Measurements from ENCODE around the gene SEC24C. TPM values are rescaled to one million over a fixed set of nuclear protein-coding genes. Genes with fewer than 3 reads are reported as not detected.
"Not testable (repeated sequence)": the region's sequence is repeated elsewhere in the genome, so short reads cannot be mapped to it uniquely, and the experiment has no call there.

Gene SEC24C
- total RNA-seq, 2 donors from 2014 or later, result 63.2 to 71.4 TPM

DNA sequence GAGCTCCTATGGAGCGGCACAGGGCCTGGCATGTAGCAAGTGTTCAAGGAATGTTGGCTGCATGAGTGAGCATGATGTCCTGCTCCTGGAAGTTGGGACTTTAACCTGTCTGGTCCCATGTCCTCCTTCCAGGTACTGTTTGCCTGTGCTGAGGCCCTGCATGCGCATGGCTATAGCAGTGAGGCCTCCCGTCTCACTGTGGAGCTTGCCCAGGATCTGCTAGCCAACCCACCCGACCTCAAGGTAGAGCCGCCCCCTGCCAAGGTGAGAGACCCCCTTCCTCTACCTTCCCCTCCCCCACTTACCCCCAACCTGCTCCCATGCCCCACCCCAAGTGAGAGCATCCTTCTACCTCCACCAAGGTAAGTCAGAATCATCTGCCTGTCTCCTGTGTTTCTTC is 49.3 kb downstream of the SEC24C start:
- no peaks in the 10 kb centered on the region for H3K9me3 ChIP-seq (ENCODE audit: control insufficient read depth, low read length)
- TF ChIP-seq, protein P1, sequence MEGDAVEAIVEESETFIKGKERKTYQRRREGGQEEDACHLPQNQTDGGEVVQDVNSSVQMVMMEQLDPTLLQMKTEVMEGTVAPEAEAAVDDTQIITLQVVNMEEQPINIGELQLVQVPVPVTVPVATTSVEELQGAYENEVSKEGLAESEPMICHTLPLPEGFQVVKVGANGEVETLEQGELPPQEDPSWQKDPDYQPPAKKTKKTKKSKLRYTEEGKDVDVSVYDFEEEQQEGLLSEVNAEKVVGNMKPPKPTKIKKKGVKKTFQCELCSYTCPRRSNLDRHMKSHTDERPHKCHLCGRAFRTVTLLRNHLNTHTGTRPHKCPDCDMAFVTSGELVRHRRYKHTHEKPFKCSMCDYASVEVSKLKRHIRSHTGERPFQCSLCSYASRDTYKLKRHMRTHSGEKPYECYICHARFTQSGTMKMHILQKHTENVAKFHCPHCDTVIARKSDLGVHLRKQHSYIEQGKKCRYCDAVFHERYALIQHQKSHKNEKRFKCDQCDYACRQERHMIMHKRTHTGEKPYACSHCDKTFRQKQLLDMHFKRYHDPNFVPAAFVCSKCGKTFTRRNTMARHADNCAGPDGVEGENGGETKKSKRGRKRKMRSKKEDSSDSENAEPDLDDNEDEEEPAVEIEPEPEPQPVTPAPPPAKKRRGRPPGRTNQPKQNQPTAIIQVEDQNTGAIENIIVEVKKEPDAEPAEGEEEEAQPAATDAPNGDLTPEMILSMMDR (conservative IDR thresholded peaks at IDR 0.05), result no peak
- no peak overlapping the region for H3K4me3 Mint-ChIP-seq

DNA sequence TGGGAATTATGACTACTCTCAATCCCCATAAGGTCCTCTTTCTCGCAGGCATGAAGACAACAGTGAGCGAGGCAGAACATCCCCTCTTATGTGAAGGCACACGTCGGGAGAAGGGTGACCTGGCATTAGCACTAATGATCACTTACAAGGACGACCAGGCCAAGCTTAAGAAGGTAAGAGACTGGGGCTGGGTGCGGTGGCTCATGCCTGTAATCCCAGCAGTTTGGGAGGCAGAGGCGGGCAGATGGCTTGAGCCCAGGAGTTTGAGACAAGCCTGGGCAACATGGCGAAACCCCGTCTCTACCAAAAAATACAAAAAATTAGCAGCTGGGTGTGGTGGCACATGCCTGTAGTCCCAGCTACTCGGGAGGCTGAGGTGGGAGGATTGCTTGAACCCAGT is 51.3 kb downstream of the SEC24C start:
- 93% methylated on average over 8 to 10 of the region's 10 CpGs for WGBS, 2 experiments (ENCODE audit: insufficient coverage in 1 of 2, insufficient read length in 1 of 2)
- not testable (repeated sequence) for H3K4me3 Mint-ChIP-seq; H3K27ac ChIP-seq (ENCODE audit: low read depth, low read length); H3K4me3 ChIP-seq (ENCODE audit: low read length); H3K4me1 Mint-ChIP-seq; H3K27ac Mint-ChIP-seq; H3K9me3 ChIP-seq (ENCODE audit: control insufficient read depth, low read length); H3K27me3 Mint-ChIP-seq (ENCODE audit: insufficient read depth); H3K4me1 ChIP-seq (ENCODE audit: control insufficient read depth, insufficient read depth, low read length); DNase-seq; H3K9me3 Mint-ChIP-seq; H3K27me3 ChIP-seq (ENCODE audit: control insufficient read depth, insufficient read depth, low read length, poor library complexity, severe bottlenecking); H3K9ac ChIP-seq (ENCODE audit: extremely low read depth, low read length, poor library complexity, severe bottlenecking)
- H3K36me3 ChIP-seq (ENCODE audit: control insufficient read depth, insufficient read depth, low read length), result peaks cover 78% of the 10 kb centered on the region
- H3K36me3 Mint-ChIP-seq (ENCODE audit: low read depth), result peaks cover 62% of the 10 kb centered on the region

More for the DNA sequence above, 49.3 kb downstream of the SEC24C start:
- DNase-seq, result no peak
- no peak overlapping the region for H3K27ac Mint-ChIP-seq
- H3K27me3 ChIP-seq (ENCODE audit: control insufficient read depth, insufficient read depth, low read length, poor library complexity, severe bottlenecking), result no peaks in the 10 kb centered on the region
- H3K4me1 ChIP-seq (ENCODE audit: control insufficient read depth, insufficient read depth, low read length), result no peaks in the 10 kb centered on the region
- no peaks in the 10 kb centered on the region for H3K9me3 Mint-ChIP-seq
- no peaks in the 10 kb centered on the region for H3K4me1 Mint-ChIP-seq
- no peaks in the 10 kb centered on the region for H3K27me3 Mint-ChIP-seq (ENCODE audit: insufficient read depth)
- no peak overlapping the region for H3K9ac ChIP-seq (ENCODE audit: extremely low read depth, low read length, poor library complexity, severe bottlenecking)
- H3K4me3 ChIP-seq (ENCODE audit: low read length), result no peak overlapping the region
- H3K36me3 ChIP-seq (ENCODE audit: control insufficient read depth, insufficient read depth, low read length), result peaks cover 78% of the 10 kb centered on the region
- 93 to 94% methylated on average over 2 to 5 of the region's 5 CpGs for WGBS, 2 experiments (ENCODE audit: insufficient coverage in 1 of 2, insufficient read length in 1 of 2)
- H3K36me3 Mint-ChIP-seq (ENCODE audit: low read depth), result peaks cover 70% of the 10 kb centered on the region
- no peak overlapping the region for H3K27ac ChIP-seq (ENCODE audit: low read depth, low read length)

DNA sequence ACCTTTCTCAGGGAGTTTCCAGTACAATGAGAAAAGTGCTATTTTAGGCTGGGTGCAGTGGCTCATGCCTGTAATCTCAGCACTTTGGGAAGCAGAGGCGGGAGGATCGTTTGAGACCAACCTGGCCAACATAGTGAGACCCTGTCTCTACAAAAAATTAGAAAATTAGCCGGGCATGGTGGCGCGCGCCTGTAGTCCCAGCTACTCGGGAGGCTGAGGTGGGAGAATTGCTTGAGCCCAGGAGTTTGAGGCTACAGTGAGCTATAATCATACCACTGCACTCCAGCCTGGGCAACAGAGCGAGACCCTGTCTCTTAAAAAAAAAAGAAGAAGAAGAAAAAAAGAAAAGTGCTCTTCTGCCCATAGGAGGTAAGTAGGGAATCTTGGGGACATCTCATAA is 51.9 kb downstream of the SEC24C start:
- H3K27ac ChIP-seq (ENCODE audit: low read depth, low read length); H3K9me3 ChIP-seq (ENCODE audit: control insufficient read depth, low read length); DNase-seq; H3K9ac ChIP-seq (ENCODE audit: extremely low read depth, low read length, poor library complexity, severe bottlenecking); H3K27me3 ChIP-seq (ENCODE audit: control insufficient read depth, insufficient read depth, low read length, poor library complexity, severe bottlenecking); H3K9me3 Mint-ChIP-seq; H3K4me1 Mint-ChIP-seq; H3K4me3 ChIP-seq (ENCODE audit: low read length); H3K4me3 Mint-ChIP-seq; H3K27ac Mint-ChIP-seq; H3K27me3 Mint-ChIP-seq (ENCODE audit: insufficient read depth); H3K4me1 ChIP-seq (ENCODE audit: control insufficient read depth, insufficient read depth, low read length): not testable (repeated sequence)
- peaks cover 81% of the 10 kb centered on the region for H3K36me3 ChIP-seq (ENCODE audit: control insufficient read depth, insufficient read depth, low read length)
- H3K36me3 Mint-ChIP-seq (ENCODE audit: low read depth), result peaks cover 58% of the 10 kb centered on the region
- 94 to 95% methylated on average over 2 to 8 of the region's 8 CpGs for WGBS, 2 experiments (ENCODE audit: insufficient coverage in 1 of 2, insufficient read length in 1 of 2)

GRCh38 chr10:73796766-73797165 is 52.6 kb downstream of the SEC24C start:
- no peak for DNase-seq
- 93% methylated on average over 3 to 5 of the region's 5 CpGs for WGBS, 2 experiments (ENCODE audit: insufficient coverage in 1 of 2, insufficient read length in 1 of 2)
- H3K36me3 ChIP-seq (ENCODE audit: control insufficient read depth, insufficient read depth, low read length), result peaks cover 81% of the 10 kb centered on the region
- Mint-ChIP-seq H3K27me3 (ENCODE audit: insufficient read depth) (no peaks in the 10 kb centered on the region), H3K9me3 (no peaks in the 10 kb centered on the region), H3K4me1 (no peaks in the 10 kb centered on the region), H3K27ac (no peak overlapping the region), H3K4me3 (no peak overlapping the region), H3K36me3 (ENCODE audit: low read depth) (peaks cover 54% of the 10 kb centered on the region)
- H3K27me3 ChIP-seq (ENCODE audit: control insufficient read depth, insufficient read depth, low read length, poor library complexity, severe bottlenecking), result no peaks in the 10 kb centered on the region
- H3K4me3 ChIP-seq (ENCODE audit: low read length), result no peak overlapping the region
- no peaks in the 10 kb centered on the region for H3K4me1 ChIP-seq (ENCODE audit: control insufficient read depth, insufficient read depth, low read length)
- H3K9ac ChIP-seq (ENCODE audit: extremely low read depth, low read length, poor library complexity, severe bottlenecking), result no peak overlapping the region
- TF ChIP-seq, protein P1 (conservative IDR thresholded peaks at IDR 0.05), result no peak
- no peak overlapping the region for H3K27ac ChIP-seq (ENCODE audit: low read depth, low read length)
- no peaks in the 10 kb centered on the region for H3K9me3 ChIP-seq (ENCODE audit: control insufficient read depth, low read length)

Measured in endodermal cell (in vitro differentiated cells).